ENCODE results near the gene RBPJ.

DNA sequence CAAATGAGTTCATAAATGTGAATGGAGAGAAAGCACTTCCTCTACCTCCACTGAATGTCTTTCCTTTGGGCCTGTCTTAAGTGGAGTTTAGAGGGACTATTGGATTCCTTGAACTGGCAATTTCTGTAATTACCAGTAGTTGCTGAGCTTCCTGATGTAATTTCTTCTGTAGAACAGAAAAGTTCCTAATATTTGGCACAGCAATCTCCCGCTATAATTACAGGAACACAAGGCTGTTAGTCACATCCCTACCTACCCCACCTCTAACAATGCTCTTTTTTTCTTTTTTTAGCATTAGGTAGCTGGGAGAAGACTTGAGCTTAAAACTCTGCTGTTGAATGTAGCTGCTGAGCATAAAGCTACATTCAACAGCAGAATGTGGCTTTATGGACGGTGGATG, 24.8 kb upstream of the RBPJ start:
- TF ChIP-seq, protein P1, sequence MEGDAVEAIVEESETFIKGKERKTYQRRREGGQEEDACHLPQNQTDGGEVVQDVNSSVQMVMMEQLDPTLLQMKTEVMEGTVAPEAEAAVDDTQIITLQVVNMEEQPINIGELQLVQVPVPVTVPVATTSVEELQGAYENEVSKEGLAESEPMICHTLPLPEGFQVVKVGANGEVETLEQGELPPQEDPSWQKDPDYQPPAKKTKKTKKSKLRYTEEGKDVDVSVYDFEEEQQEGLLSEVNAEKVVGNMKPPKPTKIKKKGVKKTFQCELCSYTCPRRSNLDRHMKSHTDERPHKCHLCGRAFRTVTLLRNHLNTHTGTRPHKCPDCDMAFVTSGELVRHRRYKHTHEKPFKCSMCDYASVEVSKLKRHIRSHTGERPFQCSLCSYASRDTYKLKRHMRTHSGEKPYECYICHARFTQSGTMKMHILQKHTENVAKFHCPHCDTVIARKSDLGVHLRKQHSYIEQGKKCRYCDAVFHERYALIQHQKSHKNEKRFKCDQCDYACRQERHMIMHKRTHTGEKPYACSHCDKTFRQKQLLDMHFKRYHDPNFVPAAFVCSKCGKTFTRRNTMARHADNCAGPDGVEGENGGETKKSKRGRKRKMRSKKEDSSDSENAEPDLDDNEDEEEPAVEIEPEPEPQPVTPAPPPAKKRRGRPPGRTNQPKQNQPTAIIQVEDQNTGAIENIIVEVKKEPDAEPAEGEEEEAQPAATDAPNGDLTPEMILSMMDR (IDR thresholded peaks at IDR 0.05): no peak
- TF ChIP-seq ZFX (IDR thresholded peaks at IDR 0.05; ENCODE audit: borderline replicate concordance): no peak
